ENCODE data around the gene RASAL2.

- TF ChIP-seq, protein P1, sequence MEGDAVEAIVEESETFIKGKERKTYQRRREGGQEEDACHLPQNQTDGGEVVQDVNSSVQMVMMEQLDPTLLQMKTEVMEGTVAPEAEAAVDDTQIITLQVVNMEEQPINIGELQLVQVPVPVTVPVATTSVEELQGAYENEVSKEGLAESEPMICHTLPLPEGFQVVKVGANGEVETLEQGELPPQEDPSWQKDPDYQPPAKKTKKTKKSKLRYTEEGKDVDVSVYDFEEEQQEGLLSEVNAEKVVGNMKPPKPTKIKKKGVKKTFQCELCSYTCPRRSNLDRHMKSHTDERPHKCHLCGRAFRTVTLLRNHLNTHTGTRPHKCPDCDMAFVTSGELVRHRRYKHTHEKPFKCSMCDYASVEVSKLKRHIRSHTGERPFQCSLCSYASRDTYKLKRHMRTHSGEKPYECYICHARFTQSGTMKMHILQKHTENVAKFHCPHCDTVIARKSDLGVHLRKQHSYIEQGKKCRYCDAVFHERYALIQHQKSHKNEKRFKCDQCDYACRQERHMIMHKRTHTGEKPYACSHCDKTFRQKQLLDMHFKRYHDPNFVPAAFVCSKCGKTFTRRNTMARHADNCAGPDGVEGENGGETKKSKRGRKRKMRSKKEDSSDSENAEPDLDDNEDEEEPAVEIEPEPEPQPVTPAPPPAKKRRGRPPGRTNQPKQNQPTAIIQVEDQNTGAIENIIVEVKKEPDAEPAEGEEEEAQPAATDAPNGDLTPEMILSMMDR (IDR thresholded peaks at IDR 0.05 in 8 of 11, conservative IDR thresholded peaks at IDR 0.05 in 3 of 11) = no peak
- TF ChIP-seq POLR2AphosphoS5 (IDR thresholded peaks at IDR 0.05) (no peak), POLR2A (IDR thresholded peaks at IDR 0.05) (no peak)
Measured at GRCh38 chr1:178434360-178434759, 340.5 kb downstream of the RASAL2 start.

Data from spleen (tissue), 7 donors.